SIG-M5 treated with dmso at 0.1 percent for 504 hours (cell line): Measurements from ENCODE around the gene C16orf87.
A peak's percentile ranks its signal among the peaks of the same experiment; 100 is the strongest.

ENCODE experiments used
- DNase-seq: peaks from one replicate; lab custom pipeline; 2025; ENCODE audit not compliant: unreplicated experiment; lab: John Stamatoyannopoulos, UW

The C16orf87 gene

GRCh38 chr16:46843898-46844642 is 13.1 kb upstream of the C16orf87 start:
- no peak for DNase-seq

- no peak for DNase-seq
Observed at GRCh38 chr16:46842192-46842895, 11.4 kb upstream of the C16orf87 start.

- no peak for DNase-seq
Observed at GRCh38 chr16:46839986-46840443, 9.0 kb upstream of the C16orf87 start.

GRCh38 chr16:46836534-46837530 is 5.9 kb upstream of the C16orf87 start:
- peak; percentile 47 for DNase-seq

- no peak for DNase-seq
Observed at GRCh38 chr16:46833460-46833800, 2.5 kb upstream of the C16orf87 start.

GRCh38 chr16:46832757-46833459 is 1.9 kb upstream of the C16orf87 start:
- DNase-seq, result no peak

- no peak for DNase-seq
Observed at GRCh38 chr16:46830417-46830901, 521 bp downstream of the C16orf87 start.

- no peak for DNase-seq
Observed at GRCh38 chr16:46828943-46829342, 2.0 kb downstream of the C16orf87 start.

GRCh38 chr16:46828292-46828691 is 2.7 kb downstream of the C16orf87 start:
- DNase-seq, result no peak

GRCh38 chr16:46826631-46827030 is 4.3 kb downstream of the C16orf87 start:
- DNase-seq, result no peak

GRCh38 chr16:46822270-46822669 is 8.7 kb downstream of the C16orf87 start:
- DNase-seq, result no peak

GRCh38 chr16:46817961-46818360 is 13.0 kb downstream of the C16orf87 start:
- no peak for DNase-seq

GRCh38 chr16:46814790-46815189 is 16.2 kb downstream of the C16orf87 start:
- no peak for DNase-seq

- no peak for DNase-seq
Observed at GRCh38 chr16:46813611-46814010, 17.4 kb downstream of the C16orf87 start.

- no peak for DNase-seq
Observed at GRCh38 chr16:46812781-46813540, 18.0 kb downstream of the C16orf87 start.

GRCh38 chr16:46811682-46812081 is 19.3 kb downstream of the C16orf87 start:
- no peak for DNase-seq

GRCh38 chr16:46808997-46809396 is 22.0 kb downstream of the C16orf87 start:
- DNase-seq, result no peak

GRCh38 chr16:46807336-46807735 is 23.6 kb downstream of the C16orf87 start:
- no peak for DNase-seq

- DNase-seq, result no peak
Observed at GRCh38 chr16:46803373-46803772, 27.6 kb downstream of the C16orf87 start.
